GM12878 (cell line): Measurements from ENCODE around the gene MCM5. TPM values are rescaled to one million over a fixed set of nuclear protein-coding genes. Genes with fewer than 3 reads are reported as not detected.

Experiments
- ATAC-seq: fragments of 200-7000 bp; cut with Tn5 transposase; 3 replicates; pipeline ENCODE4 v1.9.1; 2020; ENCODE audit warnings: mild to moderate bottlenecking, moderate library complexity
- BruUV-seq: library from RNA; stranded (reverse); fragments of 400-500 nt; replicated peaks from 2 replicates; lab custom pipeline; 2021; lab: Mats Ljungman, UMichigan
- CTCF ChIA-PET: fragments of 300-600 bp; sonication (Branson Sonifier 250); formaldehyde crosslinking; extraction: SDS; loops from one replicate; lab custom pipeline; 2021; ENCODE audit warnings: inconsistent platforms; lab: Yijun Ruan, JAX
- POLR2A ChIA-PET: fragments of 350-600 bp; formaldehyde crosslinking; extraction: SDS; loops from one replicate; lab custom pipeline; 2021; ENCODE audit warnings: inconsistent platforms; lab: Charles Lee
- RAD21 ChIA-PET: fragments of 300-600 bp; sonication (Branson Sonifier 250); formaldehyde crosslinking; loops from one replicate; lab custom pipeline; 2023; ENCODE audit warnings: antibody characterized with exemption; ENCODE audit not compliant: unreplicated experiment; lab: Charles Lee
- SMC1A ChIA-PET: fragments of 300-600 bp; sonication (Branson Sonifier 250); formaldehyde crosslinking; loops from one replicate; lab custom pipeline; 2023; ENCODE audit not compliant: unreplicated experiment, uncharacterized antibody; lab: Charles Lee
- DNase-seq: peaks from one replicate; pipeline ENCODE4 v3.0.0-alpha.2; 2011; ENCODE audit warnings: low read depth, low spot score
- FAIRE-seq: peaks from 3 replicates; lab custom pipeline; 2011; peaks lifted over from hg19 to GRCh38; lab: Jason Lieb, UNC
- H2AFZ ChIP-seq: 2 replicates; pipeline ENCODE4 v1.6.0; 2011; ENCODE audit warnings: low read depth, low read length, control low read depth; ENCODE audit not compliant: control insufficient read depth
- H3K27ac ChIP-seq: 2 replicates; pipeline ENCODE4 v1.5.1; 2011; ENCODE audit warnings: control low read depth; ENCODE audit not compliant: control insufficient read depth, insufficient read depth
- H3K27me3 ChIP-seq, 2 experiments: replicated peaks in 1 of 2; 2 replicates each; pipeline versions ENCODE4 v1.6.0 to v1.6.1; 2011; ENCODE audit warnings: low read length in 1 of 2; ENCODE audit not compliant: control insufficient read depth in 2 of 2, insufficient read depth in 2 of 2
- H3K36me3 ChIP-seq, 2 experiments: 2 replicates each; pipeline ENCODE4 v1.5.1; 2011; ENCODE audit warnings: low read length in 1 of 2; ENCODE audit not compliant: control insufficient read depth in 2 of 2, insufficient read depth in 2 of 2
- H3K4me1 ChIP-seq: 2 replicates; pipeline ENCODE4 v1.6.1; 2011; ENCODE audit warnings: mild to moderate bottlenecking, low read length, moderate library complexity, mixed read lengths; ENCODE audit not compliant: control insufficient read depth, insufficient read depth
- H3K4me2 ChIP-seq: 2 replicates; pipeline ENCODE4 v1.6.0; 2011; ENCODE audit warnings: control low read depth; ENCODE audit not compliant: control insufficient read depth, insufficient read depth
- H3K4me3 ChIP-seq: fragments of 200-600 bp; sonication (generic); 2 replicates; pipeline ENCODE4 v1.5.1; 2016
- H3K79me2 ChIP-seq: 2 replicates; pipeline ENCODE4 v1.6.0; 2011; ENCODE audit warnings: low read length; ENCODE audit not compliant: control insufficient read depth, insufficient read depth
- H3K9ac ChIP-seq: 2 replicates; pipeline ENCODE4 v1.8.0; 2011; ENCODE audit warnings: low read length, control low read depth, mixed read lengths; ENCODE audit not compliant: control insufficient read depth, insufficient read depth
- H3K9me3 ChIP-seq: replicated peaks from 3 replicates; pipeline ENCODE4 v1.5.1; 2011; ENCODE audit warnings: mild to moderate bottlenecking, low read length; ENCODE audit not compliant: control insufficient read depth, insufficient read depth
- H4K20me1 ChIP-seq: 2 replicates; pipeline ENCODE4 v1.6.0; 2011; ENCODE audit not compliant: control insufficient read depth, insufficient read depth
- CHD2 ChIP-seq: IDR thresholded peaks from 2 replicates; pipeline ENCODE4 v1.6.1; 2011; ENCODE audit warnings: low read depth, low read length, improper control_type of control experiment, borderline replicate concordance
- EP300 ChIP-seq, 2 experiments: fragments of 150-350 bp in 1 of 2; IDR thresholded peaks; 2 replicates each; pipeline ENCODE4 v1.6.1; 2011 to 2012; ENCODE audit warnings: low read depth in 2 of 2, low read length in 2 of 2, borderline replicate concordance in 1 of 2, improper control_type of control experiment in 1 of 2, inconsistent platforms in 1 of 2; ENCODE audit not compliant: control insufficient read depth in 1 of 2
- GABPA ChIP-seq: IDR thresholded peaks from 2 replicates; pipeline ENCODE4 v1.6.1; 2014; ENCODE audit warnings: antibody characterized with exemption, low read depth, mild to moderate bottlenecking, inconsistent platforms
- HDAC2 ChIP-seq: fragments of 200-600 bp; sonication (generic); IDR thresholded peaks from 2 replicates; pipeline ENCODE4 v1.6.1; 2017
- NBN ChIP-seq: fragments of 450-650 bp; IDR thresholded peaks from 2 replicates; pipeline ENCODE4 v1.6.1; 2016
- NFIC ChIP-seq: IDR thresholded peaks from 2 replicates; pipeline ENCODE4 v1.6.1; 2012; ENCODE audit warnings: low read depth, mild to moderate bottlenecking, inconsistent platforms, low read length, moderate library complexity
- NFXL1 ChIP-seq: fragments of 450-650 bp; IDR thresholded peaks from 2 replicates; pipeline ENCODE4 v1.6.1; 2017; ENCODE audit warnings: antibody characterized with exemption, mild to moderate bottlenecking, borderline replicate concordance
- SMARCA5 ChIP-seq: fragments of 450-650 bp; IDR thresholded peaks from 2 replicates; pipeline ENCODE4 v1.6.1; 2017; ENCODE audit warnings: mild to moderate bottlenecking
- SRF ChIP-seq, 2 experiments: IDR thresholded peaks; 2 replicates each; pipeline ENCODE4 v1.6.1; 2011; ENCODE audit warnings: low read depth in 2 of 2, low read length in 2 of 2, mild to moderate bottlenecking in 1 of 2, moderate library complexity in 1 of 2
- WRNIP1 ChIP-seq: IDR thresholded peaks from 2 replicates; pipeline ENCODE4 v1.6.1; 2011; ENCODE audit warnings: low read depth, low read length, improper control_type of control experiment, borderline replicate concordance
- ZNF207 ChIP-seq: fragments of 450-650 bp; IDR thresholded peaks from 2 replicates; pipeline ENCODE4 v1.6.1; 2014; ENCODE audit warnings: antibody characterized with exemption, mild to moderate bottlenecking, borderline replicate concordance
- WGBS: methylation state at CpG from one replicate; pipeline ENCODE4 v1.1.6; 2016; ENCODE audit warnings: low lambda C conversion rate; ENCODE audit not compliant: insufficient replicate concordance, insufficient coverage; ENCODE audit errors: missing lambda C conversion rate; 5-methylcytosine and 5-hydroxymethylcytosine counted together
- in situ Hi-C: fragments of 300-500 bp; cut with MboI; formaldehyde crosslinking; loops from 9 replicates; pipeline ENCODE4 v1.14.3; 2018; ENCODE audit warnings: mixed read lengths
- intact Hi-C: fragments of 100-400 bp; cut with micrococcal nuclease; formaldehyde crosslinking; loops from one replicate; pipeline ENCODE4 v1.14.2; 2022; ENCODE audit not compliant: unreplicated experiment
- polyA plus RNA-seq, 11 experiments: library from polyadenylated mRNA; depleted of rRNA in 4 of 11; unstranded in 6 of 11; stranded (reverse) in 5 of 11; fragments of >200 nt; fragmentation: Nextera tagmentation in 4 of 11; fragmentation: Illumina TruSeq in 1 of 11; extraction: Ambion mirVana in 4 of 11; extraction: Trizol in 1 of 11; gene quantifications; 1 replicate in 1 of 11; 2 replicates in 10 of 11; pipeline versions ENCODE4 v1.2.1 to v1.2.3, GENCODE V29; 2011 to 2016; ENCODE audit warnings: inconsistent platforms in 2 of 11, missing spikeins in 2 of 11, low read depth in 1 of 11
- total RNA-seq, 4 experiments: library from RNA; depleted of rRNA in 3 of 4; stranded (reverse); fragments of >200 nt in 3 of 4; fragmentation: Illumina TruSeq in 1 of 4; extraction: Trizol in 1 of 4; gene quantifications; 2 replicates each; pipeline versions ENCODE4 v1.2.1 to v1.2.3, GENCODE V29; 2013 to 2021
- TF ChIP-seq, protein P1 (sequence below): IDR thresholded peaks from 2 replicates; pipeline ENCODE4 v1.6.1; 2011; ENCODE audit warnings: low read depth, mild to moderate bottlenecking, low read length, moderate library complexity, borderline replicate concordance; ENCODE audit errors: extremely low read depth
- TF ChIP-seq, protein P2 (sequence below): fragments of 450-650 bp; IDR thresholded peaks from 2 replicates; pipeline ENCODE4 v1.6.1; 2017; ENCODE audit warnings: antibody characterized with exemption, mild to moderate bottlenecking, moderate library complexity

The MCM5 gene
- total and polyA plus RNA-seq, 10 of the 15 experiments (the other 5 are each of a cell fraction or from before 2014, with no cell fraction given) = 14.1 to 360 (median 164) TPM

DNA sequence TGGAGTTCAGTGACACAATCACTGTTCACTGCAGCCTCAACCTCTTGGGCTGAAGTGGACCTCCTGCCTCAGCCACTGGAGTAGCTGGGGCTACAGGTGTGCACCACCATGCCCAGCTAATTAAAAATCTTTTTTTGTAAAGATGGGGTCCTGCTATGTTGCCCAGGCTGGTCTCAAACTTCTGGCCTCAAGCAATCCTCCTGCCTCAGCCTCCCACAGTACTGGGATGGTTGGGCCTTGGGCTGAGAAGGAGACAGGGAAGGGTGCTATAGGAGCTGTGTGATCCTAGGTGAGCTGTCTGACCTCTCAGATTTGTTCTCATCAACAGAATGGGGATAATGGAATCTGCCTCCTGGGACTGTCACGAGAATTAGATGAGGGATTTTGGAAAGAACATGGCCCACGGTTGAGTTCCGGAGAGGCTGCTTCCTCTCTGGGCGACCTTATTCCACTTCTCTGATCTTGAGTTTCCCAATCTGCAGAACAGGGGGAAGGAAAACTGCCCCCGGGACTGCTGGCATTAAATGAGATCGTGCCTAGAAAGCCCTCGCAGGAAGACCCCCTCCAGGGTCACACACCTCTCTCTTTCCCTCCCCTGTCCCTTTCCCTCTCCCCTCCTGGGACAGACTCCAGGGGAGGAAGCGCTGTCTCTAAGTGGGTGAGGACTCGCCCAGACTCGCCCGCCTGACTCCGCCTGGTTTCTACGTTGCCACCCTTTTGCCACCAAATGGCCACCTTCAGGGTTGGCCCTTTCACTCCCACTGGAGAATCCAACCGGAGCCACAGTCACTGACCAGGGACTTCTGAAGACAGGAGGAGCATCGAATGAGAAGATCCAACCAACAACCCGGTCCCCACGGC is 50.1 kb downstream of the MCM5 start:
- Histone ChIP-seq H3K9me3 (no peaks in the 10 kb centered on the region), H3K27me3 (no peaks in the 10 kb centered on the region), H3K79me2 (no peaks in the 10 kb centered on the region), H2AFZ (no peak overlapping the region), H3K9ac (no peak overlapping the region), H3K27ac (no peak overlapping the region), H3K4me3 (no peak overlapping the region), H4K20me1 (no peaks in the 10 kb centered on the region), H3K4me1 (peaks cover 5% of the 10 kb centered on the region), H3K36me3 (peaks cover 0 to 6% of the 10 kb centered on the region in 2 experiments; a peak in 3 of 4 replicates), H3K4me2 (no peak overlapping the region)
- intact Hi-C loops = no loop called here
- DNase-seq = no peak
- ATAC-seq = no peak
- in situ Hi-C loops = no loop called here
- no peak for FAIRE-seq
- SMC1A ChIA-PET = no interaction called here
- WGBS = 94% methylated on average over 17 of the region's 17 CpGs
- POLR2A ChIA-PET = no interaction called here
- BruUV-seq = no TSS peak
- RAD21 ChIA-PET = no interaction called here
- CTCF ChIA-PET = no interaction called here
- TF ChIP-seq NFXL1 = no peak
- TF ChIP-seq, protein P1, sequence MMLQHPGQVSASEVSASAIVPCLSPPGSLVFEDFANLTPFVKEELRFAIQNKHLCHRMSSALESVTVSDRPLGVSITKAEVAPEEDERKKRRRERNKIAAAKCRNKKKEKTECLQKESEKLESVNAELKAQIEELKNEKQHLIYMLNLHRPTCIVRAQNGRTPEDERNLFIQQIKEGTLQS = no peak
- no peak for TF ChIP-seq HDAC2
- no peak for TF ChIP-seq NFIC
- TF ChIP-seq GABPA = no peak
- TF ChIP-seq NBN = no peak
- no peak for TF ChIP-seq CHD2
- no peak for TF ChIP-seq WRNIP1
- no peak for TF ChIP-seq SMARCA5
- TF ChIP-seq EP300 (IDR thresholded peaks at IDR 0.05; ENCODE audit: borderline replicate concordance in 1 of 2, control insufficient read depth in 1 of 2, low read depth in 2 of 2, low read length in 2 of 2) = no peak
- TF ChIP-seq SRF (IDR thresholded peaks at IDR 0.05; ENCODE audit: low read depth in 2 of 2, low read length in 2 of 2) = no peak
- TF ChIP-seq ZNF207 = no peak
- TF ChIP-seq, protein P2, sequence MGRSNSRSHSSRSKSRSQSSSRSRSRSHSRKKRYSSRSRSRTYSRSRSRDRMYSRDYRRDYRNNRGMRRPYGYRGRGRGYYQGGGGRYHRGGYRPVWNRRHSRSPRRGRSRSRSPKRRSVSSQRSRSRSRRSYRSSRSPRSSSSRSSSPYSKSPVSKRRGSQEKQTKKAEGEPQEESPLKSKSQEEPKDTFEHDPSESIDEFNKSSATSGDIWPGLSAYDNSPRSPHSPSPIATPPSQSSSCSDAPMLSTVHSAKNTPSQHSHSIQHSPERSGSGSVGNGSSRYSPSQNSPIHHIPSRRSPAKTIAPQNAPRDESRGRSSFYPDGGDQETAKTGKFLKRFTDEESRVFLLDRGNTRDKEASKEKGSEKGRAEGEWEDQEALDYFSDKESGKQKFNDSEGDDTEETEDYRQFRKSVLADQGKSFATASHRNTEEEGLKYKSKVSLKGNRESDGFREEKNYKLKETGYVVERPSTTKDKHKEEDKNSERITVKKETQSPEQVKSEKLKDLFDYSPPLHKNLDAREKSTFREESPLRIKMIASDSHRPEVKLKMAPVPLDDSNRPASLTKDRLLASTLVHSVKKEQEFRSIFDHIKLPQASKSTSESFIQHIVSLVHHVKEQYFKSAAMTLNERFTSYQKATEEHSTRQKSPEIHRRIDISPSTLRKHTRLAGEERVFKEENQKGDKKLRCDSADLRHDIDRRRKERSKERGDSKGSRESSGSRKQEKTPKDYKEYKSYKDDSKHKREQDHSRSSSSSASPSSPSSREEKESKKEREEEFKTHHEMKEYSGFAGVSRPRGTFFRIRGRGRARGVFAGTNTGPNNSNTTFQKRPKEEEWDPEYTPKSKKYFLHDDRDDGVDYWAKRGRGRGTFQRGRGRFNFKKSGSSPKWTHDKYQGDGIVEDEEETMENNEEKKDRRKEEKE = no peak
